GM10266 (cell line): Measurements from ENCODE around the gene MYBPHL.

Experiments
- DNase-seq: peaks from one replicate; pipeline ENCODE4 v3.0.0; 2012; ENCODE audit errors: extremely low spot score
- CTCF ChIP-seq: IDR thresholded peaks from 2 replicates; pipeline ENCODE4 v1.5.1; 2012; ENCODE audit warnings: mild to moderate bottlenecking, low read depth; ENCODE audit not compliant: control insufficient read depth, insufficient read depth; ENCODE audit errors: missing control alignments

Gene MYBPHL

DNA sequence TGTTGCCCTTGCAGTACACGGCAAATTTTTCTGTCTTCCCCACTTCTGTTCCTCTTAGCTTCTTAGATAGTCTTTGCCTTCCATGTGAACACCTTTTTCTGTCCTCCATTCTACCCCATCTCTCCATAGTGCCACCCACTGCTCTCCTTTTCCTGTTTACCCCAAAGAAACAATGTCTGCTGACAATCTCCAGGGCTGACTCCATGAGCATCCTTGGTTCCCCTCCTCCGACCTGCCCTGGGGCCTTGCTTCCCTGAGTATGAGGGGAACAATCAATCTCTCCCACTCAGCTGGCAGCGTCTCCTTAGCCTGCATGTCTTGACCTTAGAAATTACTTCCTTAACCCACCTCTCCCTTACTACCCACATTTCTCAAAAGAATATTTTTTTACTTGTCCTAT is 12.3 kb upstream of the MYBPHL start:
- no peak for DNase-seq
- TF ChIP-seq CTCF, result no peak

DNA sequence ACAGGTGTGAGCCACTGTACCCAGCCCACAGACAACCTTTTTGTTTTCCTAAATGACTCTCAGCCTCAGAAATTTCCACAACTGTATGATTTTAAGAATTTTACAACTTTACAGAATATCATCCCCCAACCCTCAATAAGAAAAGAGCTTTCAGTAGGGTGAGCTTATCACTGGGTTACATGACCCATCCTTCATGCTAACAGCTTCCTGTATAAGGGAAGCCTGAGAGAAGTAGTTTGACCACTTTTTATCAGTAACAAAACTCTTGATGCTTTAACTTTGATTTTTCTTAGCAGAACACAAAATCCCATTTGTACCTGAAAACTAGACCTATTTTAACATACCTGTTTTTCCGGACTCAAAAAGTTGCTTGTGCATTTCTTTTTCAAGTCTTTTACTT is 9.7 kb upstream of the MYBPHL start:
- TF ChIP-seq CTCF, result no peak
- DNase-seq, result no peak

DNA sequence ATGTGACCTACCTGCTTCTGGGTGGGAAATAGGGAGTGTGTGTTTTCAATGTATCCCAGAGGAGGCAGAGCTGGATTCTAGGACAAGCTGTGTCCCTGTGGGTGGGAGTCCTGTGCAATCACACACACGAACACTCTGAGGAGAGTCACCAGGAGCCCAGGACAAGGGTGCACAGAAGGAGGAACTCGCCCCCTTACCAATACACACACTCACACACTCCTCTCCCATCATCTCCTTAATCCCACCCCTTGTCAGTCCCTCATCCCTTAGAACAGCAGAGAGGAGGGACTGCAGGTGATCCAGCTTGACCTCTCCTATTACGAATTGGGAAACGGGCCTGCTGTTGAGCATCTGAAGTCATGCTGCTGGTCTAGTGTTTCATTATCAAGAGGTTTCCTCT is 8.5 kb upstream of the MYBPHL start:
- TF ChIP-seq CTCF, result no peak
- DNase-seq, result no peak

- no peak for TF ChIP-seq CTCF
- no peak for DNase-seq
Observed at GRCh38 chr1:109314795-109315194, 8.0 kb upstream of the MYBPHL start.

DNA sequence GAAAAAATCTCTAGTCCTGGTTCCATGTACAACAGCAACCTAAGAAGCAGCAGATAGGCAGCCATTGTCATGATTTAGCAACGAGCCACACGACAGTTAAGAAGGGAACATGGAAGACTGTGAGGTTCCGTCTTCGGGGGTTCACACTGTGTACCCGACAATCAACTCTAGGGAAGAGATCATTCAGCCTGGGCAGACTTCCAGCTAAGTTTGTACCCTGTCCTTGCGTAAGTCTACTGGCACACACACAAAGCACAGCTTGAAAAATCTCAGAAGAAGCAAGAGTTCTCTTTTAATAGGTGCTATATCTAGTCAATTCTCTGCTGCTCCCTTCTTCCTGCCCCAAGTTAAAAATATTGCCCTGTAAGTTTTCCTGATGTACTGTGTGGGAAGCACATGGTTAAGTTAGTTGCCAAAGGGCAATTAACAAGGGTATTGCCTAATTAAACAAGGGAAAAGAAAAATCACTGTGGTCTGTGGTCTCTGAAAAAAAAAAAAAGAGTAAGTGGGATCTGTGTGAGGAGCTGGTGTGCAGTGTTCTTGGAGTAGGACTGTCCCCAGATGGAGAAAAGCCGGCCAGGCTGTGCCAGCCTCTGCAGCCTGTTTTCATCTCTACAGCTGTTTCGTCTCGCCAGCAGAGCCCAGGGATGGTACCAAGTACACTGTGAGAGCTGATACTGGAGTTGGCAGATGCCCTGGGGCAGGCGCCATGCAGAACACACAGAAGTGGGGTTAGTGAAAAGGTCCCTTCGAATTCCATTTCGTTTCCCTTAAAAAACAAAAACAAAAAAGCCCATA is 6.4 kb upstream of the MYBPHL start:
- no peak for DNase-seq

DNA sequence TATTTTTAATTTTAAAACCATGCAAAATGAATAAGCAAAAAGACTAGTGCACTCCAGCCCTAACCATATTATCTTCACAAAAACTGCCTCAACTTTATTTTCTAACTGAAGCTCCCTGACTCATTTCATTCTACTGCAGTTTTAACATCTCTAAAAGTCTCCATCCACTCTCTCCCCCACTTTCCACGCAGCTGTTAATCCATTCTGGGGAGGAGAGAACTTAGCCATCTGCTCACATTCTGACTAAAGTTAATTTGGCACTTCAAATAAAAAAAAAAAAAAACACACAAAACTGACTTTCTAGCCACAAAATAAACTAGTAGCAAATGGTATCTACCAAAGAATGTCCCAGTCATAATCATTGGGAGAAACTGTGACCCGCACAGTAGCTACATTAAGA is 5.4 kb upstream of the MYBPHL start:
- TF ChIP-seq CTCF, result no peak

More for the DNA sequence above, 6.4 kb upstream of the MYBPHL start:
- no peak for TF ChIP-seq CTCF

DNA sequence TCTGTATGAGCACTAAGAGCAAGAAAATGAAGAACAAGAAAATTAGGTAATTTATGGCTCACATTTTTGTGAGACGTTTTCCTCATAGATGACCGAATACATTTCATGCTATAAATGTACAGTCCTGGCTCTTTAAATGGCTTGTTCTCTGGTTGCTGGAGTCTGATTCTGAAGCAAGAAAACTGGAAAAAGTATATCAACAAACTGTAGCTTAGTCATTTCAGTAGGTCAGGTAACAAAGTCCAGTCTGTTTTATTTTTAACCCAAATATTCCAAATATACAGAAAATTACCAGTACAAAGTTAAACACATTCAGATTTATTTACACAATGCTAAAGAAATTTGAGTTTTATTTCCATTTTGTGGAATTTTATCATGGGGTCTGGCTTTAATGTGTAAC is 2.5 kb upstream of the MYBPHL start:
- no peak for TF ChIP-seq CTCF
- DNase-seq, result no peak

More for the DNA sequence above, 5.4 kb upstream of the MYBPHL start:
- no peak for DNase-seq
